ENCODE data around the gene ILF2. TPM values are rescaled to one million over a fixed set of nuclear protein-coding genes. Genes with fewer than 3 reads are reported as not detected.
"Not testable (repeated sequence)": the region's sequence is repeated elsewhere in the genome, so short reads cannot be mapped to it uniquely, and the experiment has no call there.

Gene ILF2
- total RNA-seq, 1 donor from 2014 or later: 221 TPM

GRCh38 chr1:153670257-153670858, 435 bp downstream of the ILF2 start:
- H3K36me3 Mint-ChIP-seq (ENCODE audit: unreplicated experiment): no peaks in the 10 kb centered on the region
- H3K4me1 Mint-ChIP-seq (ENCODE audit: low read depth, unreplicated experiment): peaks cover 4% of the 10 kb centered on the region
- no peak for TF ChIP-seq CTCF (IDR thresholded peaks at IDR 0.05; ENCODE audit: partially characterized antibody, unreplicated experiment)
- H3K9me3 Mint-ChIP-seq (ENCODE audit: unreplicated experiment): peaks cover 8% of the 10 kb centered on the region
- no peak for DNase-seq
- no peak overlapping the region for H3K4me3 Mint-ChIP-seq (ENCODE audit: unreplicated experiment)
- H3K27ac Mint-ChIP-seq (ENCODE audit: unreplicated experiment): no peak overlapping the region
- H3K27me3 Mint-ChIP-seq (ENCODE audit: unreplicated experiment): peaks cover 2% of the 10 kb centered on the region

GRCh38 chr1:153669606-153670005, 1.2 kb downstream of the ILF2 start:
- Mint-ChIP-seq H3K9me3 (ENCODE audit: unreplicated experiment) (peaks cover 8% of the 10 kb centered on the region), H3K27me3 (ENCODE audit: unreplicated experiment) (peaks cover 2% of the 10 kb centered on the region), H3K36me3 (ENCODE audit: unreplicated experiment) (no peaks in the 10 kb centered on the region), H3K4me1 (ENCODE audit: low read depth, unreplicated experiment) (peaks cover 4% of the 10 kb centered on the region), H3K27ac (ENCODE audit: unreplicated experiment) (no peak overlapping the region), H3K4me3 (ENCODE audit: unreplicated experiment) (no peak overlapping the region)
- no peak for DNase-seq
- TF ChIP-seq CTCF (IDR thresholded peaks at IDR 0.05; ENCODE audit: partially characterized antibody, unreplicated experiment): no peak

- not testable (repeated sequence) for DNase-seq; H3K27me3 Mint-ChIP-seq (ENCODE audit: unreplicated experiment)
- H3K4me3 Mint-ChIP-seq (ENCODE audit: unreplicated experiment): peak overlapping the region; percentile 30
Observed at GRCh38 chr1:153668672-153669071, 2.1 kb downstream of the ILF2 start.

DNA sequence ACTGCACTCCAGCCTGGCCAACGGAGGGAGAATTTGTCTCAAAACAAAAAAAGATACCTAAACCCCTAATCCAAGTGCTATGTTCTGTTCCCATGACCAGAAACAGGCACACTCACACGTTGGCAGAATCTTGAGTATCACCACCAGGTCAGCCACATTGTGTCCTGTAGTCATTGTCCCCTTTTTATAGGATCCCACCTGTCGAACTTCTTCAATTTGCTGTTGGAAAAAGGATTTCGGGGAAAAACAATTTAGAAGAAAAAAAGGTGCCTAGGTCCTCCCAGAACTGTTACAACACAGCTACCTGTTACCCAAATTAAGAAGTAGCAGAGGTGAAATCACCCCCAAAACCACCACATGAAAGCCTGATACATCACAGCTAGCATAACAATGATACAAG, 3.4 kb downstream of the ILF2 start:
- H3K36me3 Mint-ChIP-seq (ENCODE audit: unreplicated experiment): no peaks in the 10 kb centered on the region
- TF ChIP-seq CTCF (IDR thresholded peaks at IDR 0.05; ENCODE audit: partially characterized antibody, unreplicated experiment): no peak
- H3K9me3 Mint-ChIP-seq (ENCODE audit: unreplicated experiment): peaks cover 6% of the 10 kb centered on the region
- DNase-seq: no peak
- H3K4me1 Mint-ChIP-seq (ENCODE audit: low read depth, unreplicated experiment): peaks cover 4% of the 10 kb centered on the region
- H3K4me3 Mint-ChIP-seq (ENCODE audit: unreplicated experiment): no peak overlapping the region
- no peak overlapping the region for H3K27ac Mint-ChIP-seq (ENCODE audit: unreplicated experiment)
- no peaks in the 10 kb centered on the region for H3K27me3 Mint-ChIP-seq (ENCODE audit: unreplicated experiment)

More at GRCh38 chr1:153668672-153669071, 2.1 kb downstream of the ILF2 start:
- not testable (repeated sequence) for H3K4me1 Mint-ChIP-seq (ENCODE audit: low read depth, unreplicated experiment); H3K27ac Mint-ChIP-seq (ENCODE audit: unreplicated experiment); H3K9me3 Mint-ChIP-seq (ENCODE audit: unreplicated experiment); H3K36me3 Mint-ChIP-seq (ENCODE audit: unreplicated experiment)

DNA sequence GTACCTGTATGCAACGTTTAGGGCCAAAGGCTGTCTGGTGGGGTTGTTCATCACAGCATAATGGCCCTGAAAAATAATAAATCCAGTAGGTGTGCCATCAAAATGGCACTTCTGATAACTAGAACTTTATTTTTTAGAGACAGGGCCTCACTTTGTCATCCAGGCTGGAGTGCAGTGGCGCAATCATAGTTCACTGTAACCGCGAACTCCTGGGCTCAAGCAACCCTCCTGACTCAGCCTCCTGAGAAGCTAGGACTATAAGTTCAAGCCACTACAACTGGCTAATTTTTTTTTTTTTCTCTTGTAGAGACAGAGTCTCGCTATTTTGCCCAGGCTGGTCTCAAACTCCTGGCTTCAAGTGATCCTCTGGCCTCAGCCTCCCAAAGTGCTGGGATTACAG, 7.6 kb downstream of the ILF2 start:
- peaks cover 11% of the 10 kb centered on the region for H3K4me1 Mint-ChIP-seq (ENCODE audit: low read depth, unreplicated experiment)
- H3K4me3 Mint-ChIP-seq (ENCODE audit: unreplicated experiment): no peak overlapping the region
- H3K27me3 Mint-ChIP-seq (ENCODE audit: unreplicated experiment): peaks cover 3% of the 10 kb centered on the region
- no peak for DNase-seq
- no peak overlapping the region for H3K27ac Mint-ChIP-seq (ENCODE audit: unreplicated experiment)
- peaks cover 3% of the 10 kb centered on the region for H3K9me3 Mint-ChIP-seq (ENCODE audit: unreplicated experiment)
- H3K36me3 Mint-ChIP-seq (ENCODE audit: unreplicated experiment): no peaks in the 10 kb centered on the region
- TF ChIP-seq CTCF (IDR thresholded peaks at IDR 0.05; ENCODE audit: partially characterized antibody, unreplicated experiment): no peak
